Hepatocyte (in vitro differentiated cells): ENCODE data around the gene DVL1. TPM values are rescaled to one million over a fixed set of nuclear protein-coding genes. Genes with fewer than 3 reads are reported as not detected.
"Not testable (repeated sequence)": the region's sequence is repeated elsewhere in the genome, so short reads cannot be mapped to it uniquely, and the experiment has no call there.

Experiments used
- DNase-seq: peaks from one replicate; pipeline ENCODE4 v3.0.0-alpha.2; 2016; ENCODE audit warnings: low spot score
- H2AFZ ChIP-seq: fragments of 200-600 bp; sonication (generic); 2 replicates; pipeline ENCODE4 v1.6.0; 2016; ENCODE audit warnings: antibody characterized with exemption, mild to moderate bottlenecking
- H3K27ac ChIP-seq: fragments of 200-600 bp; sonication (generic); 2 replicates; pipeline ENCODE4 v1.5.1; 2016; ENCODE audit warnings: mild to moderate bottlenecking
- H3K27me3 ChIP-seq: fragments of 200-600 bp; sonication (generic); 2 replicates; pipeline ENCODE4 v1.6.1; 2016
- H3K36me3 ChIP-seq: fragments of 200-600 bp; sonication (generic); replicated peaks from 2 replicates; pipeline ENCODE4 v1.5.1; 2016; ENCODE audit warnings: low read depth; ENCODE audit not compliant: insufficient read depth
- H3K4me1 ChIP-seq: fragments of 200-600 bp; sonication (generic); 2 replicates; pipeline ENCODE4 v1.5.1; 2016; ENCODE audit warnings: mild to moderate bottlenecking, moderate library complexity; ENCODE audit not compliant: insufficient read depth
- H3K4me2 ChIP-seq: fragments of 200-600 bp; sonication (generic); 2 replicates; pipeline ENCODE4 v1.6.0; 2016
- H3K4me3 ChIP-seq: fragments of 200-600 bp; sonication (generic); 2 replicates; pipeline ENCODE4 v1.5.1; 2016; ENCODE audit warnings: mild to moderate bottlenecking
- H3K79me2 ChIP-seq: fragments of 200-600 bp; sonication (generic); 2 replicates; pipeline ENCODE4 v1.6.0; 2017; ENCODE audit warnings: mild to moderate bottlenecking
- H3K9me2 ChIP-seq: fragments of 200-600 bp; sonication (generic); replicated peaks from 2 replicates; pipeline ENCODE4 v1.6.0; 2017; ENCODE audit warnings: mild to moderate bottlenecking; ENCODE audit not compliant: insufficient read depth
- H3K9me3 ChIP-seq: fragments of 200-600 bp; sonication (generic); 2 replicates; pipeline ENCODE4 v1.5.1; 2016; ENCODE audit warnings: low read depth, mild to moderate bottlenecking
- H4K20me1 ChIP-seq: fragments of 200-600 bp; sonication (generic); 2 replicates; pipeline ENCODE4 v1.6.0; 2016; ENCODE audit warnings: mild to moderate bottlenecking; ENCODE audit not compliant: insufficient read depth, poor library complexity, severe bottlenecking
- CTCF ChIP-seq: fragments of 200-600 bp; sonication (generic); IDR thresholded peaks from 2 replicates; pipeline ENCODE4 v1.5.1; 2016; ENCODE audit warnings: antibody characterized with exemption, mild to moderate bottlenecking; ENCODE audit not compliant: poor library complexity
- EZH2 ChIP-seq: fragments of 200-600 bp; sonication (generic); IDR thresholded peaks from 2 replicates; pipeline ENCODE4 v1.6.1; 2016; ENCODE audit warnings: antibody characterized with exemption, mild to moderate bottlenecking, borderline replicate concordance
- EZH2phosphoT487 ChIP-seq: fragments of 200-600 bp; sonication (generic); IDR thresholded peaks from one replicate; pipeline ENCODE4 v1.6.1; 2018; ENCODE audit warnings: antibody characterized with exemption, mild to moderate bottlenecking, low read depth, moderate library complexity; ENCODE audit not compliant: unreplicated experiment, severe bottlenecking
- WGBS: methylation state at CpG from one replicate; pipeline ENCODE4 v1.1.6; 2016; ENCODE audit warnings: low lambda C conversion rate; ENCODE audit errors: missing lambda C conversion rate; 5-methylcytosine and 5-hydroxymethylcytosine counted together
- polyA plus RNA-seq: library from polyadenylated mRNA; unstranded; fragments of >200 nt; fragmentation: Nextera tagmentation; extraction: Ambion mirVana; gene quantifications from 2 replicates; pipeline ENCODE4 v1.2.1, GENCODE V29; 2016
- total RNA-seq: library from RNA; depleted of rRNA; stranded (reverse); fragments of >200 nt; gene quantifications from 2 replicates; pipeline ENCODE4 v1.2.3, GENCODE V29; 2014

The DVL1 gene
- total and polyA plus RNA-seq, 2 experiments from 2014 or later: 49.1 to 61.6 TPM

- Histone ChIP-seq H3K9me3 (no peaks in the 10 kb centered on the region), H4K20me1 (peaks cover 3% of the 10 kb centered on the region), H3K4me2 (no peak overlapping the region), H3K4me3 (no peak overlapping the region), H3K79me2 (peaks cover 13% of the 10 kb centered on the region), H3K9me2 (no peaks in the 10 kb centered on the region), H3K4me1 (no peaks in the 10 kb centered on the region), H3K27me3 (no peaks in the 10 kb centered on the region), H2AFZ (no peak overlapping the region), H3K36me3 (no peaks in the 10 kb centered on the region), H3K27ac (no peak overlapping the region)
- 95% methylated on average over 50 of the region's 50 CpGs for WGBS
- no peak for TF ChIP-seq EZH2
- TF ChIP-seq EZH2phosphoT487: no peak
- no peak for TF ChIP-seq CTCF
- DNase-seq: no peak
These were observed 38.2 kb upstream of the DVL1 start for GRCh38 chr1:1387098-1388077.

GRCh38 chr1:1385931-1386330, 36.7 kb upstream of the DVL1 start:
- no peak overlapping the region for H2AFZ ChIP-seq
- no peak overlapping the region for H3K4me2 ChIP-seq
- no peaks in the 10 kb centered on the region for H3K4me1 ChIP-seq
- H3K36me3 ChIP-seq: no peaks in the 10 kb centered on the region
- H3K9me2 ChIP-seq: no peaks in the 10 kb centered on the region
- TF ChIP-seq CTCF (no peak), EZH2 (no peak), EZH2phosphoT487 (no peak)
- H3K27me3 ChIP-seq: no peaks in the 10 kb centered on the region
- H3K79me2 ChIP-seq: peaks cover 5% of the 10 kb centered on the region
- H3K9me3 ChIP-seq: no peaks in the 10 kb centered on the region
- DNase-seq: no peak
- no peaks in the 10 kb centered on the region for H4K20me1 ChIP-seq
- H3K27ac ChIP-seq: no peak overlapping the region
- WGBS: 97% methylated on average over 8 of the region's 8 CpGs
- H3K4me3 ChIP-seq: no peak overlapping the region

GRCh38 chr1:1385339-1385738, 36.1 kb upstream of the DVL1 start:
- not testable (repeated sequence) for H3K4me3 ChIP-seq, H3K27me3 ChIP-seq, H3K27ac ChIP-seq, H3K4me2 ChIP-seq, H4K20me1 ChIP-seq, H3K9me2 ChIP-seq, H3K79me2 ChIP-seq, DNase-seq, H2AFZ ChIP-seq, H3K9me3 ChIP-seq, H3K4me1 ChIP-seq, H3K36me3 ChIP-seq
- 94% methylated on average over 20 of the region's 29 CpGs for WGBS

GRCh38 chr1:1381294-1381693, 32.1 kb upstream of the DVL1 start:
- H3K79me2 ChIP-seq: no peaks in the 10 kb centered on the region
- no peak overlapping the region for H3K4me2 ChIP-seq
- H3K27me3 ChIP-seq: no peaks in the 10 kb centered on the region
- H3K36me3 ChIP-seq: no peaks in the 10 kb centered on the region
- 85% methylated on average over 8 of the region's 8 CpGs for WGBS
- DNase-seq: no peak
- H3K4me1 ChIP-seq: no peaks in the 10 kb centered on the region
- H4K20me1 ChIP-seq: no peaks in the 10 kb centered on the region
- no peak overlapping the region for H3K4me3 ChIP-seq
- no peak overlapping the region for H3K27ac ChIP-seq
- no peaks in the 10 kb centered on the region for H3K9me3 ChIP-seq
- H3K9me2 ChIP-seq: no peaks in the 10 kb centered on the region
- TF ChIP-seq EZH2phosphoT487: no peak
- TF ChIP-seq CTCF: no peak
- TF ChIP-seq EZH2: no peak
- H2AFZ ChIP-seq: no peak overlapping the region
